Smooth muscle cell (in vitro differentiated cells): Measurements from ENCODE around the gene PUSL1. TPM values are rescaled to one million over a fixed set of nuclear protein-coding genes. Genes with fewer than 3 reads are reported as not detected.
A peak's percentile ranks its signal among the peaks of the same experiment; 100 is the strongest.

Experiments used
- DNase-seq: peaks from one replicate; lab custom pipeline; 2025; ENCODE audit not compliant: unreplicated experiment; lab: John Stamatoyannopoulos, UW
- H2AFZ ChIP-seq: fragments of 200-600 bp; sonication (generic); 2 replicates; pipeline ENCODE4 v1.6.0; 2016; ENCODE audit warnings: antibody characterized with exemption, low read depth, mild to moderate bottlenecking
- H3F3A ChIP-seq: fragments of 200-600 bp; sonication (generic); 2 replicates; pipeline ENCODE4 v1.6.0; 2017; ENCODE audit warnings: antibody characterized with exemption, low read depth
- H3K27ac ChIP-seq: fragments of 200-600 bp; sonication (generic); 2 replicates; pipeline ENCODE4 v1.5.1; 2016; ENCODE audit warnings: low read depth, mild to moderate bottlenecking
- H3K27me3 ChIP-seq: fragments of 200-600 bp; sonication (generic); 2 replicates; pipeline ENCODE4 v1.6.1; 2016; ENCODE audit warnings: low read depth, mild to moderate bottlenecking
- H3K36me3 ChIP-seq: fragments of 200-600 bp; sonication (generic); 2 replicates; pipeline ENCODE4 v1.5.1; 2016; ENCODE audit warnings: low read depth
- H3K4me1 ChIP-seq: fragments of 200-600 bp; sonication (generic); 2 replicates; pipeline ENCODE4 v1.5.1; 2016; ENCODE audit warnings: low read depth
- H3K4me2 ChIP-seq: fragments of 200-600 bp; sonication (generic); 2 replicates; pipeline ENCODE4 v1.6.0; 2016; ENCODE audit warnings: mild to moderate bottlenecking
- H3K4me3 ChIP-seq: fragments of 200-600 bp; sonication (generic); 2 replicates; pipeline ENCODE4 v1.5.1; 2016; ENCODE audit warnings: mild to moderate bottlenecking
- H3K79me2 ChIP-seq: fragments of 200-600 bp; sonication (generic); 2 replicates; pipeline ENCODE4 v1.6.0; 2016; ENCODE audit warnings: low read depth, mild to moderate bottlenecking
- H3K9ac ChIP-seq: fragments of 200-600 bp; sonication (generic); 2 replicates; pipeline ENCODE4 v1.6.0; 2016; ENCODE audit warnings: low read depth
- H3K9me3 ChIP-seq: fragments of 200-600 bp; sonication (generic); replicated peaks from 2 replicates; pipeline ENCODE4 v1.5.1; 2016; ENCODE audit warnings: low read depth
- H4K20me1 ChIP-seq: fragments of 200-600 bp; sonication (generic); 2 replicates; pipeline ENCODE4 v1.6.0; 2016; ENCODE audit warnings: low read depth
- CTCF ChIP-seq: fragments of 200-600 bp; sonication (generic); IDR thresholded peaks from 2 replicates; pipeline ENCODE4 v1.5.1; 2017; ENCODE audit warnings: borderline replicate concordance, mild to moderate bottlenecking, antibody characterized with exemption; ENCODE audit not compliant: insufficient read depth, poor library complexity, severe bottlenecking
- WGBS: methylation state at CpG from one replicate; pipeline ENCODE4 v1.1.7; 2016; ENCODE audit warnings: low lambda C conversion rate; 5-methylcytosine and 5-hydroxymethylcytosine counted together
- polyA plus RNA-seq: library from polyadenylated mRNA; unstranded; fragments of >200 nt; fragmentation: Nextera tagmentation; extraction: Ambion mirVana; gene quantifications from 2 replicates; pipeline ENCODE4 v1.2.1, GENCODE V29; 2016
- total RNA-seq: library from RNA; depleted of rRNA; stranded (reverse); fragments of >200 nt; gene quantifications from 2 replicates; pipeline ENCODE4 v1.2.3, GENCODE V29; 2014

PUSL1 gene
- total and polyA plus RNA-seq, 2 experiments from 2014 or later, result 16.7 to 31.4 TPM

- Histone ChIP-seq H3K4me3 (no peak overlapping the region), H3K4me2 (no peak overlapping the region), H3K4me1 (peaks cover 7% of the 10 kb centered on the region), H3K36me3 (no peaks in the 10 kb centered on the region), H3K9me3 (no peaks in the 10 kb centered on the region), H3K79me2 (peaks cover 80% of the 10 kb centered on the region), H2AFZ (no peak overlapping the region), H4K20me1 (peaks cover 74% of the 10 kb centered on the region), H3F3A (no peaks in the 10 kb centered on the region), H3K9ac (no peak overlapping the region), H3K27me3 (no peaks in the 10 kb centered on the region), H3K27ac (no peak overlapping the region)
- no peak for TF ChIP-seq CTCF
- 96% methylated on average over 8 of the region's 8 CpGs for WGBS
- no peak for DNase-seq
Measured at GRCh38 chr1:1321477-1321876, 13.1 kb downstream of the PUSL1 start.

- Histone ChIP-seq H3K4me2 (no peak overlapping the region), H4K20me1 (peaks cover 76% of the 10 kb centered on the region)
Measured at GRCh38 chr1:1322418-1322817, 14.0 kb downstream of the PUSL1 start.

GRCh38 chr1:1322952-1323351 lies 14.6 kb downstream of the PUSL1 start:
- no peak overlapping the region for H3K4me3 ChIP-seq
- H2AFZ ChIP-seq, result no peak overlapping the region
- WGBS, result 96% methylated on average over 10 of the region's 10 CpGs
- H3K79me2 ChIP-seq, result peaks cover 75% of the 10 kb centered on the region
- H4K20me1 ChIP-seq, result peaks cover 70% of the 10 kb centered on the region
- H3K9me3 ChIP-seq, result no peaks in the 10 kb centered on the region
- TF ChIP-seq CTCF, result no peak
- no peaks in the 10 kb centered on the region for H3K36me3 ChIP-seq
- no peak overlapping the region for H3K27ac ChIP-seq
- peaks cover 7% of the 10 kb centered on the region for H3K4me1 ChIP-seq
- H3K9ac ChIP-seq, result no peak overlapping the region
- peak overlapping the region; percentile 7 for H3K4me2 ChIP-seq
- no peak for DNase-seq
- H3K27me3 ChIP-seq, result no peaks in the 10 kb centered on the region
- no peaks in the 10 kb centered on the region for H3F3A ChIP-seq

More at GRCh38 chr1:1322418-1322817, 14.0 kb downstream of the PUSL1 start:
- no peak for DNase-seq
- H3K9me3 ChIP-seq, result no peaks in the 10 kb centered on the region
- no peaks in the 10 kb centered on the region for H3F3A ChIP-seq
- TF ChIP-seq CTCF, result no peak
- no peaks in the 10 kb centered on the region for H3K36me3 ChIP-seq
- no peak overlapping the region for H3K9ac ChIP-seq
- H3K27me3 ChIP-seq, result no peaks in the 10 kb centered on the region
- H3K4me3 ChIP-seq, result no peak overlapping the region
- no peak overlapping the region for H2AFZ ChIP-seq
- no peak overlapping the region for H3K27ac ChIP-seq
- WGBS, result 100% methylated on average over 2 of the region's 14 CpGs
- peaks cover 7% of the 10 kb centered on the region for H3K4me1 ChIP-seq
- peaks cover 79% of the 10 kb centered on the region for H3K79me2 ChIP-seq

GRCh38 chr1:1324084-1324523 lies 15.7 kb downstream of the PUSL1 start:
- Histone ChIP-seq H3F3A (no peaks in the 10 kb centered on the region), H3K36me3 (no peaks in the 10 kb centered on the region), H4K20me1 (peaks cover 60% of the 10 kb centered on the region), H3K4me2 (peak overlapping the region; percentile 90), H3K27me3 (no peaks in the 10 kb centered on the region), H3K9ac (peak overlapping the region; percentile 95), H3K27ac (peak overlapping the region; percentile 80), H3K4me3 (peak overlapping the region; percentile 93), H2AFZ (no peak overlapping the region), H3K79me2 (peaks cover 64% of the 10 kb centered on the region), H3K4me1 (peaks cover 7% of the 10 kb centered on the region), H3K9me3 (no peaks in the 10 kb centered on the region)
- no peak for TF ChIP-seq CTCF
- no peak for DNase-seq
- WGBS, result no CpG with 5 or more reads among the region's 41 CpGs
